WTC11 (cell line): ENCODE results near the gene CADM1.

Experiments
- ATF3 ChIP-seq: sonication (generic); formaldehyde crosslinking; conservative IDR thresholded peaks from 2 replicates; pipeline ENCODE4 v1.8.1; 2022; ENCODE audit warnings: mild to moderate bottlenecking, missing genetic modification reagents
- CREM ChIP-seq: sonication (generic); formaldehyde crosslinking; IDR thresholded peaks from 2 replicates; pipeline ENCODE4 v1.8.1; 2022; ENCODE audit warnings: mild to moderate bottlenecking, missing genetic modification reagents, moderate library complexity
- JUN ChIP-seq: sonication (generic); formaldehyde crosslinking; IDR thresholded peaks from 2 replicates; pipeline ENCODE4 v1.8.0; 2023; ENCODE audit warnings: mild to moderate bottlenecking, missing genetic modification reagents
- NFE2L1 ChIP-seq: sonication (generic); formaldehyde crosslinking; IDR thresholded peaks from 2 replicates; pipeline ENCODE4 v1.8.1; 2023; ENCODE audit warnings: missing genetic modification reagents
- NR1H2 ChIP-seq: sonication (generic); formaldehyde crosslinking; IDR thresholded peaks from 2 replicates; pipeline ENCODE4 v1.9.0; 2021; ENCODE audit warnings: mild to moderate bottlenecking, moderate library complexity, missing genetic modification reagents
- TCF7 ChIP-seq: sonication (generic); formaldehyde crosslinking; IDR thresholded peaks from 2 replicates; pipeline ENCODE4 v1.8.0; 2022; ENCODE audit warnings: mild to moderate bottlenecking, low read depth, missing genetic modification reagents, moderate library complexity
- TP53 ChIP-seq: sonication (generic); formaldehyde crosslinking; IDR thresholded peaks from 2 replicates; pipeline ENCODE4 v1.8.1; 2023; ENCODE audit warnings: mild to moderate bottlenecking, missing genetic modification reagents
- USF1 ChIP-seq: sonication (generic); formaldehyde crosslinking; IDR thresholded peaks from 2 replicates; pipeline ENCODE4 v1.8.0; 2022; ENCODE audit warnings: mild to moderate bottlenecking, missing genetic modification reagents
- ZNF138 ChIP-seq: sonication (generic); formaldehyde crosslinking; conservative IDR thresholded peaks from 2 replicates; pipeline ENCODE4 v1.8.1; 2022; ENCODE audit warnings: mild to moderate bottlenecking, moderate library complexity, missing genetic modification reagents
- TF ChIP-seq, protein P1 (sequence below): fragments of 200-600 bp; IDR thresholded peaks from 2 replicates; pipeline ENCODE4 v1.8.0; 2022; ENCODE audit warnings: antibody characterized with exemption
- TF ChIP-seq, protein P2 (sequence below): sonication (generic); formaldehyde crosslinking; IDR thresholded peaks from 2 replicates; pipeline ENCODE4 v1.8.1; 2023; ENCODE audit warnings: mild to moderate bottlenecking, missing genetic modification reagents, borderline replicate concordance
- TF ChIP-seq, protein P3 (sequence below): sonication (generic); formaldehyde crosslinking; IDR thresholded peaks from 2 replicates; pipeline ENCODE4 v1.8.1; 2022; ENCODE audit warnings: low read depth, missing genetic modification reagents, borderline replicate concordance

- TF ChIP-seq, protein P1, sequence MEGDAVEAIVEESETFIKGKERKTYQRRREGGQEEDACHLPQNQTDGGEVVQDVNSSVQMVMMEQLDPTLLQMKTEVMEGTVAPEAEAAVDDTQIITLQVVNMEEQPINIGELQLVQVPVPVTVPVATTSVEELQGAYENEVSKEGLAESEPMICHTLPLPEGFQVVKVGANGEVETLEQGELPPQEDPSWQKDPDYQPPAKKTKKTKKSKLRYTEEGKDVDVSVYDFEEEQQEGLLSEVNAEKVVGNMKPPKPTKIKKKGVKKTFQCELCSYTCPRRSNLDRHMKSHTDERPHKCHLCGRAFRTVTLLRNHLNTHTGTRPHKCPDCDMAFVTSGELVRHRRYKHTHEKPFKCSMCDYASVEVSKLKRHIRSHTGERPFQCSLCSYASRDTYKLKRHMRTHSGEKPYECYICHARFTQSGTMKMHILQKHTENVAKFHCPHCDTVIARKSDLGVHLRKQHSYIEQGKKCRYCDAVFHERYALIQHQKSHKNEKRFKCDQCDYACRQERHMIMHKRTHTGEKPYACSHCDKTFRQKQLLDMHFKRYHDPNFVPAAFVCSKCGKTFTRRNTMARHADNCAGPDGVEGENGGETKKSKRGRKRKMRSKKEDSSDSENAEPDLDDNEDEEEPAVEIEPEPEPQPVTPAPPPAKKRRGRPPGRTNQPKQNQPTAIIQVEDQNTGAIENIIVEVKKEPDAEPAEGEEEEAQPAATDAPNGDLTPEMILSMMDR, result no peak
- TF ChIP-seq USF1 (no peak), ATF3 (CRISPR knock-in tag) (no peak), TCF7 (CRISPR knock-in tag) (no peak), JUN (CRISPR knock-in tag) (no peak), NR1H2 (CRISPR knock-in tag) (no peak), NFE2L1 (CRISPR knock-in tag) (no peak), ZNF138 (no peak), TP53 (CRISPR knock-in tag) (no peak), CREM (no peak)
- TF ChIP-seq, protein P2, sequence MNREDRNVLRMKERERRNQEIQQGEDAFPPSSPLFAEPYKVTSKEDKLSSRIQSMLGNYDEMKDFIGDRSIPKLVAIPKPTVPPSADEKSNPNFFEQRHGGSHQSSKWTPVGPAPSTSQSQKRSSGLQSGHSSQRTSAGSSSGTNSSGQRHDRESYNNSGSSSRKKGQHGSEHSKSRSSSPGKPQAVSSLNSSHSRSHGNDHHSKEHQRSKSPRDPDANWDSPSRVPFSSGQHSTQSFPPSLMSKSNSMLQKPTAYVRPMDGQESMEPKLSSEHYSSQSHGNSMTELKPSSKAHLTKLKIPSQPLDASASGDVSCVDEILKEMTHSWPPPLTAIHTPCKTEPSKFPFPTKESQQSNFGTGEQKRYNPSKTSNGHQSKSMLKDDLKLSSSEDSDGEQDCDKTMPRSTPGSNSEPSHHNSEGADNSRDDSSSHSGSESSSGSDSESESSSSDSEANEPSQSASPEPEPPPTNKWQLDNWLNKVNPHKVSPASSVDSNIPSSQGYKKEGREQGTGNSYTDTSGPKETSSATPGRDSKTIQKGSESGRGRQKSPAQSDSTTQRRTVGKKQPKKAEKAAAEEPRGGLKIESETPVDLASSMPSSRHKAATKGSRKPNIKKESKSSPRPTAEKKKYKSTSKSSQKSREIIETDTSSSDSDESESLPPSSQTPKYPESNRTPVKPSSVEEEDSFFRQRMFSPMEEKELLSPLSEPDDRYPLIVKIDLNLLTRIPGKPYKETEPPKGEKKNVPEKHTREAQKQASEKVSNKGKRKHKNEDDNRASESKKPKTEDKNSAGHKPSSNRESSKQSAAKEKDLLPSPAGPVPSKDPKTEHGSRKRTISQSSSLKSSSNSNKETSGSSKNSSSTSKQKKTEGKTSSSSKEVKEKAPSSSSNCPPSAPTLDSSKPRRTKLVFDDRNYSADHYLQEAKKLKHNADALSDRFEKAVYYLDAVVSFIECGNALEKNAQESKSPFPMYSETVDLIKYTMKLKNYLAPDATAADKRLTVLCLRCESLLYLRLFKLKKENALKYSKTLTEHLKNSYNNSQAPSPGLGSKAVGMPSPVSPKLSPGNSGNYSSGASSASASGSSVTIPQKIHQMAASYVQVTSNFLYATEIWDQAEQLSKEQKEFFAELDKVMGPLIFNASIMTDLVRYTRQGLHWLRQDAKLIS (CRISPR knock-in tag), result no peak
- TF ChIP-seq, protein P3, sequence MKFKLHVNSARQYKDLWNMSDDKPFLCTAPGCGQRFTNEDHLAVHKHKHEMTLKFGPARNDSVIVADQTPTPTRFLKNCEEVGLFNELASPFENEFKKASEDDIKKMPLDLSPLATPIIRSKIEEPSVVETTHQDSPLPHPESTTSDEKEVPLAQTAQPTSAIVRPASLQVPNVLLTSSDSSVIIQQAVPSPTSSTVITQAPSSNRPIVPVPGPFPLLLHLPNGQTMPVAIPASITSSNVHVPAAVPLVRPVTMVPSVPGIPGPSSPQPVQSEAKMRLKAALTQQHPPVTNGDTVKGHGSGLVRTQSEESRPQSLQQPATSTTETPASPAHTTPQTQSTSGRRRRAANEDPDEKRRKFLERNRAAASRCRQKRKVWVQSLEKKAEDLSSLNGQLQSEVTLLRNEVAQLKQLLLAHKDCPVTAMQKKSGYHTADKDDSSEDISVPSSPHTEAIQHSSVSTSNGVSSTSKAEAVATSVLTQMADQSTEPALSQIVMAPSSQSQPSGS (CRISPR knock-in tag), result no peak
These were observed 19.6 kb upstream of the CADM1 start for GRCh38 chr11:115523727-115524399.
